ENCODE results near the gene NIPAL1. TPM values are rescaled to one million over a fixed set of nuclear protein-coding genes. Genes with fewer than 3 reads are reported as not detected.

The NIPAL1 gene
- total RNA-seq, 1 experiment from 2014 or later: 0.84 TPM

GRCh38 chr4:48035952-48036351 lies 19.4 kb downstream of the NIPAL1 start:
- no TSS peak for BruUV-seq (replicated peaks)
- Histone ChIP-seq H3K36me3 (ENCODE audit: insufficient read depth, low read length, poor library complexity, severe bottlenecking) (no peaks in the 10 kb centered on the region), H3K4me1 (ENCODE audit: insufficient read depth, low read length, poor library complexity, severe bottlenecking) (no peaks in the 10 kb centered on the region), H3K27me3 (replicated peaks; ENCODE audit: insufficient read depth, low read depth, low read length, poor library complexity) (no peaks in the 10 kb centered on the region), H3K4me3 (ENCODE audit: low read depth, low read length, poor library complexity, severe bottlenecking) (no peak overlapping the region), H3K27ac (ENCODE audit: low read depth, low read length, poor library complexity, severe bottlenecking) (no peak overlapping the region), H3K9me3 (ENCODE audit: low read depth, low read length, poor library complexity, severe bottlenecking) (no peaks in the 10 kb centered on the region)
- POLR2A ChIA-PET (ENCODE audit: low non-redundant PET): no interaction called here
- no peak for DNase-seq (ENCODE audit: low spot score)
- TF ChIP-seq CTCF (conservative IDR thresholded peaks at IDR 0.05; ENCODE audit: low read depth, low read length): no peak
- no peak for TF ChIP-seq EZH2 (IDR thresholded peaks at IDR 0.05; ENCODE audit: borderline replicate concordance, low read depth, low read length, poor library complexity, severe bottlenecking)
- CTCF ChIA-PET: no interaction called here
- intact Hi-C loops (cut with micrococcal nuclease; ENCODE audit: unreplicated experiment): loop anchor here (10.0 kb wide), 2 partner anchors 109 to 509 kb away; no protein-coding TSS in a partner anchor

GRCh38 chr4:48037117-48037462 lies 20.5 kb downstream of the NIPAL1 start:
- no TSS peak for BruUV-seq (replicated peaks)
- ChIA-PET CTCF (no interaction called here), POLR2A (ENCODE audit: low non-redundant PET) (no interaction called here)
- no peak overlapping the region for H3K27ac ChIP-seq (ENCODE audit: low read depth, low read length, poor library complexity, severe bottlenecking)
- intact Hi-C loops (cut with micrococcal nuclease; ENCODE audit: unreplicated experiment): loop anchor here (10.0 kb wide), 2 partner anchors 108 to 508 kb away; no protein-coding TSS in a partner anchor
- no peaks in the 10 kb centered on the region for H3K27me3 ChIP-seq (replicated peaks; ENCODE audit: insufficient read depth, low read depth, low read length, poor library complexity)
- DNase-seq (ENCODE audit: low spot score): no peak
- no peaks in the 10 kb centered on the region for H3K36me3 ChIP-seq (ENCODE audit: insufficient read depth, low read length, poor library complexity, severe bottlenecking)
- TF ChIP-seq CTCF (conservative IDR thresholded peaks at IDR 0.05; ENCODE audit: low read depth, low read length): no peak
- no peak for TF ChIP-seq EZH2 (IDR thresholded peaks at IDR 0.05; ENCODE audit: borderline replicate concordance, low read depth, low read length, poor library complexity, severe bottlenecking)
- H3K4me3 ChIP-seq (ENCODE audit: low read depth, low read length, poor library complexity, severe bottlenecking): no peak overlapping the region
- no peaks in the 10 kb centered on the region for H3K9me3 ChIP-seq (ENCODE audit: low read depth, low read length, poor library complexity, severe bottlenecking)
- H3K4me1 ChIP-seq (ENCODE audit: insufficient read depth, low read length, poor library complexity, severe bottlenecking): no peaks in the 10 kb centered on the region

GRCh38 chr4:48038666-48039065 lies 22.1 kb downstream of the NIPAL1 start:
- ChIA-PET CTCF (no interaction called here), POLR2A (ENCODE audit: low non-redundant PET) (no interaction called here)
- H3K27me3 ChIP-seq (replicated peaks; ENCODE audit: insufficient read depth, low read depth, low read length, poor library complexity): no peaks in the 10 kb centered on the region
- no peak overlapping the region for H3K27ac ChIP-seq (ENCODE audit: low read depth, low read length, poor library complexity, severe bottlenecking)
- no TSS peak for BruUV-seq (replicated peaks)
- H3K36me3 ChIP-seq (ENCODE audit: insufficient read depth, low read length, poor library complexity, severe bottlenecking): no peaks in the 10 kb centered on the region
- TF ChIP-seq EZH2 (IDR thresholded peaks at IDR 0.05; ENCODE audit: borderline replicate concordance, low read depth, low read length, poor library complexity, severe bottlenecking) (no peak), CTCF (conservative IDR thresholded peaks at IDR 0.05; ENCODE audit: low read depth, low read length) (no peak)
- DNase-seq (ENCODE audit: low spot score): no peak
- H3K4me3 ChIP-seq (ENCODE audit: low read depth, low read length, poor library complexity, severe bottlenecking): no peak overlapping the region
- intact Hi-C loops (cut with micrococcal nuclease; ENCODE audit: unreplicated experiment): loop anchor here (10.0 kb wide), 2 partner anchors 106 to 506 kb away; no protein-coding TSS in a partner anchor
- no peaks in the 10 kb centered on the region for H3K9me3 ChIP-seq (ENCODE audit: low read depth, low read length, poor library complexity, severe bottlenecking)
- no peaks in the 10 kb centered on the region for H3K4me1 ChIP-seq (ENCODE audit: insufficient read depth, low read length, poor library complexity, severe bottlenecking)
